Endothelial cell of umbilical vein (primary cell): ENCODE data around the gene NLN. TPM values are rescaled to one million over a fixed set of nuclear protein-coding genes. Genes with fewer than 3 reads are reported as not detected.

Source experiments
- BruUV-seq: library from RNA; stranded (reverse); fragments of 400-500 nt; replicated peaks from 2 replicates; lab custom pipeline; 2021; lab: Mats Ljungman, UMichigan
- CTCF ChIA-PET: fragments of 300-600, 350-600 bp; sonication (Branson Sonifier 250); formaldehyde crosslinking; loops from one replicate; lab custom pipeline; 2021; ENCODE audit warnings: antibody characterized with exemption, inconsistent platforms; lab: Charles Lee
- POLR2A ChIA-PET: fragments of 300-600, 350-600 bp; sonication (Branson Sonifier 250); formaldehyde crosslinking; loops from one replicate; lab custom pipeline; 2021; ENCODE audit warnings: antibody characterized with exemption, inconsistent platforms; lab: Charles Lee
- DNase-seq: peaks from one replicate; pipeline ENCODE4 v3.0.0-alpha.2; 2011; ENCODE audit warnings: low read depth, low spot score
- FAIRE-seq: peaks from 2 replicates; lab custom pipeline; 2011; peaks lifted over from hg19 to GRCh38; lab: Jason Lieb, UNC
- H2AFZ ChIP-seq: 2 replicates; pipeline ENCODE4 v1.6.0; 2012; ENCODE audit warnings: low read depth, low read length, control low read depth, inconsistent platforms
- H3K27ac ChIP-seq: 2 replicates; pipeline ENCODE4 v1.5.1; 2011; ENCODE audit warnings: low read depth, mild to moderate bottlenecking, control low read depth, low read length, moderate library complexity; ENCODE audit not compliant: insufficient read depth
- H3K27me3 ChIP-seq, 2 experiments: 2 replicates each; pipeline versions ENCODE4 v1.6.0 to v1.6.1; 2011; ENCODE audit warnings: low read length in 2 of 2, mixed read lengths in 1 of 2; ENCODE audit not compliant: control insufficient read depth in 2 of 2, insufficient read depth in 2 of 2
- H3K36me3 ChIP-seq, 2 experiments: 2 replicates in 1 of 2; 3 replicates in 1 of 2; pipeline ENCODE4 v1.5.1; 2011; ENCODE audit warnings: low read length in 2 of 2, mild to moderate bottlenecking in 1 of 2, moderate library complexity in 1 of 2; ENCODE audit not compliant: control insufficient read depth in 2 of 2, insufficient read depth in 2 of 2; ENCODE audit errors: extremely low read depth in 1 of 2
- H3K4me1 ChIP-seq: 3 replicates; pipeline ENCODE4 v1.5.1; 2011; ENCODE audit warnings: mild to moderate bottlenecking, low read length; ENCODE audit not compliant: control insufficient read depth, insufficient read depth; ENCODE audit errors: extremely low read depth
- H3K4me2 ChIP-seq: 2 replicates; pipeline ENCODE4 v1.6.1; 2011; ENCODE audit warnings: low read length, control low read depth, mixed read lengths; ENCODE audit not compliant: insufficient read depth
- H3K4me3 ChIP-seq, 3 experiments: fragments of 200-600 bp in 1 of 3; sonication (generic), shearing (Covaris generic) in 1 of 3; replicated peaks in 1 of 3; 2 replicates each; pipeline ENCODE4 v1.5.1; 2011 to 2016; ENCODE audit warnings: control low read depth in 3 of 3, low read length in 3 of 3, mild to moderate bottlenecking in 2 of 3, inconsistent platforms in 1 of 3, low read depth in 1 of 3, moderate library complexity in 1 of 3; ENCODE audit not compliant: insufficient read depth in 1 of 3
- H3K79me2 ChIP-seq: 2 replicates; pipeline ENCODE4 v1.6.0; 2012; ENCODE audit warnings: low read length, inconsistent platforms; ENCODE audit not compliant: control insufficient read depth, insufficient read depth
- H3K9ac ChIP-seq: replicated peaks from 2 replicates; pipeline ENCODE3; 2011; ENCODE audit warnings: low read length, control low read depth; ENCODE audit not compliant: insufficient read depth; ENCODE audit errors: extremely low read depth
- H3K9me1 ChIP-seq: replicated peaks from 3 replicates; pipeline ENCODE4 v1.6.0; 2011; ENCODE audit warnings: mild to moderate bottlenecking, low read length; ENCODE audit not compliant: control insufficient read depth, insufficient read depth; ENCODE audit errors: extremely low read depth
- H3K9me3 ChIP-seq: replicated peaks from 2 replicates; pipeline ENCODE4 v1.5.1; 2012; ENCODE audit warnings: low read length, inconsistent platforms; ENCODE audit not compliant: control insufficient read depth, insufficient read depth
- H4K20me1 ChIP-seq: replicated peaks from 2 replicates; pipeline ENCODE3; 2011; ENCODE audit warnings: mild to moderate bottlenecking, low read length; ENCODE audit not compliant: control insufficient read depth, insufficient read depth; ENCODE audit errors: extremely low read depth
- EZH2 ChIP-seq: IDR thresholded peaks from 2 replicates; pipeline ENCODE4 v1.6.1; 2012; ENCODE audit warnings: borderline replicate concordance, low read depth, mild to moderate bottlenecking, moderate library complexity, low read length, inconsistent platforms; ENCODE audit not compliant: severe bottlenecking
- FOS ChIP-seq: IDR thresholded peaks from 2 replicates; pipeline ENCODE4 v1.6.1; 2011; ENCODE audit warnings: mild to moderate bottlenecking, low read length, moderate library complexity, borderline replicate concordance; ENCODE audit not compliant: insufficient read depth
- GATA2 ChIP-seq: IDR thresholded peaks from 2 replicates; pipeline ENCODE4 v1.7.0; 2011; ENCODE audit warnings: low read depth, mild to moderate bottlenecking, moderate library complexity, mixed read lengths, low read length; ENCODE audit not compliant: insufficient read length, insufficient read depth
- JUN ChIP-seq: IDR thresholded peaks from 2 replicates; pipeline ENCODE4 v1.6.1; 2011; ENCODE audit warnings: borderline replicate concordance, low read depth; ENCODE audit not compliant: insufficient read length, insufficient read depth
- MYC ChIP-seq: IDR thresholded peaks from one replicate; pipeline ENCODE4 v1.6.1; 2011; ENCODE audit warnings: mild to moderate bottlenecking, low read depth, low read length
- POLR2A ChIP-seq: IDR thresholded peaks from 2 replicates; pipeline ENCODE4 v1.6.1; 2012; ENCODE audit warnings: low read depth, mild to moderate bottlenecking, control low read depth, low read length
- POLR2AphosphoS5 ChIP-seq: IDR thresholded peaks from 2 replicates; pipeline ENCODE4 v1.6.1; 2012; ENCODE audit warnings: low read depth, mild to moderate bottlenecking, control low read depth, low read length, moderate library complexity; ENCODE audit not compliant: insufficient read depth
- dilution Hi-C: fragments of 300-500 bp; cut with MboI; formaldehyde crosslinking; loops from one replicate; pipeline ENCODE4 v1.15.0; 2019; ENCODE audit warnings: low sequenced_read_pairs; ENCODE audit not compliant: extremely low pct_ligation_motif_present
- intact Hi-C: fragments of 100-400 bp; cut with micrococcal nuclease; formaldehyde crosslinking; loops from one replicate; pipeline ENCODE4 v1.10.0; 2022
- polyA plus RNA-seq, 4 experiments: library from polyadenylated mRNA; depleted of rRNA in 3 of 4; stranded (reverse) in 3 of 4; unstranded in 1 of 4; fragments of >200 nt; gene quantifications; 2 replicates each; pipeline versions ENCODE4 v1.2.1 to v1.2.3, GENCODE V29; 2011 to 2012; ENCODE audit warnings: missing spikeins in 1 of 4
- total RNA-seq: library from RNA; stranded (reverse); gene quantifications from 2 replicates; pipeline ENCODE4 v1.2.3, GENCODE V29; 2021
- TF ChIP-seq, protein P1 (sequence below), 2 donors: IDR thresholded peaks; 1 replicate in 1 of 2; 2 replicates in 1 of 2; pipeline ENCODE4 v1.5.1; 2011; ENCODE audit warnings: low read length in 2 of 2, mild to moderate bottlenecking in 2 of 2, moderate library complexity in 2 of 2, control low read depth in 1 of 2, inconsistent platforms in 1 of 2, low read depth in 1 of 2; ENCODE audit not compliant: insufficient read depth in 1 of 2; ENCODE audit errors: extremely low read depth in 1 of 2

Gene NLN
- total and polyA plus RNA-seq, 2 donors (not counting 3 experiments of a cell fraction or from before 2014, with no cell fraction given) = 14.2 to 63.3 TPM

- dilution Hi-C loops = no loop called here
- no peak overlapping the region for H3K4me2 ChIP-seq
- no TSS peak for BruUV-seq
- intact Hi-C loops = no loop called here
- no peak for FAIRE-seq
- H2AFZ ChIP-seq = no peak overlapping the region
- H3K9me3 ChIP-seq = no peaks in the 10 kb centered on the region
- no peaks in the 10 kb centered on the region for H3K4me1 ChIP-seq
- TF ChIP-seq FOS (no peak), GATA2 (no peak), EZH2 (no peak), MYC (no peak), JUN (no peak), POLR2A (no peak)
- TF ChIP-seq, protein P1, sequence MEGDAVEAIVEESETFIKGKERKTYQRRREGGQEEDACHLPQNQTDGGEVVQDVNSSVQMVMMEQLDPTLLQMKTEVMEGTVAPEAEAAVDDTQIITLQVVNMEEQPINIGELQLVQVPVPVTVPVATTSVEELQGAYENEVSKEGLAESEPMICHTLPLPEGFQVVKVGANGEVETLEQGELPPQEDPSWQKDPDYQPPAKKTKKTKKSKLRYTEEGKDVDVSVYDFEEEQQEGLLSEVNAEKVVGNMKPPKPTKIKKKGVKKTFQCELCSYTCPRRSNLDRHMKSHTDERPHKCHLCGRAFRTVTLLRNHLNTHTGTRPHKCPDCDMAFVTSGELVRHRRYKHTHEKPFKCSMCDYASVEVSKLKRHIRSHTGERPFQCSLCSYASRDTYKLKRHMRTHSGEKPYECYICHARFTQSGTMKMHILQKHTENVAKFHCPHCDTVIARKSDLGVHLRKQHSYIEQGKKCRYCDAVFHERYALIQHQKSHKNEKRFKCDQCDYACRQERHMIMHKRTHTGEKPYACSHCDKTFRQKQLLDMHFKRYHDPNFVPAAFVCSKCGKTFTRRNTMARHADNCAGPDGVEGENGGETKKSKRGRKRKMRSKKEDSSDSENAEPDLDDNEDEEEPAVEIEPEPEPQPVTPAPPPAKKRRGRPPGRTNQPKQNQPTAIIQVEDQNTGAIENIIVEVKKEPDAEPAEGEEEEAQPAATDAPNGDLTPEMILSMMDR (IDR thresholded peaks at IDR 0.05; ENCODE audit: extremely low read depth in 1 of 2, insufficient read depth in 1 of 2, low read depth in 1 of 2, low read length in 2 of 2) = no peak
- H3K9me1 ChIP-seq = no peaks in the 10 kb centered on the region
- H3K27ac ChIP-seq = no peak overlapping the region
- H3K27me3 ChIP-seq = no peaks in the 10 kb centered on the region
- no peak for DNase-seq
- no peaks in the 10 kb centered on the region for H3K79me2 ChIP-seq
- ChIA-PET CTCF (no interaction called here), POLR2A (no interaction called here)
- H3K36me3 ChIP-seq = no peaks in the 10 kb centered on the region
- H4K20me1 ChIP-seq = no peaks in the 10 kb centered on the region
- no peak overlapping the region for H3K9ac ChIP-seq
- H3K4me3 ChIP-seq = no peak overlapping the region
Measured at GRCh38 chr5:65833780-65834179, 111.8 kb downstream of the NLN start.

GRCh38 chr5:65834306-65834705 is 112.3 kb downstream of the NLN start:
- no TSS peak for BruUV-seq
- DNase-seq (no peak), FAIRE-seq (no peak)
- dilution Hi-C loops = no loop called here
- ChIA-PET POLR2A (no interaction called here), CTCF (no interaction called here)
- H3K27ac ChIP-seq = no peak overlapping the region
- H3K9ac ChIP-seq = no peak overlapping the region
- H3K27me3 ChIP-seq = no peaks in the 10 kb centered on the region
- no peak overlapping the region for H2AFZ ChIP-seq
- no peaks in the 10 kb centered on the region for H3K9me3 ChIP-seq
- no peak overlapping the region for H3K4me3 ChIP-seq
- no peaks in the 10 kb centered on the region for H3K4me1 ChIP-seq
- no peaks in the 10 kb centered on the region for H3K79me2 ChIP-seq
- intact Hi-C loops = no loop called here
- no peaks in the 10 kb centered on the region for H4K20me1 ChIP-seq
- no peak for TF ChIP-seq FOS
- TF ChIP-seq POLR2AphosphoS5 = no peak
- TF ChIP-seq POLR2A = no peak
- TF ChIP-seq, protein P1 (IDR thresholded peaks at IDR 0.05; ENCODE audit: extremely low read depth in 1 of 2, insufficient read depth in 1 of 2, low read depth in 1 of 2, low read length in 2 of 2) = no peak
- no peak for TF ChIP-seq JUN
- TF ChIP-seq MYC = no peak
- TF ChIP-seq EZH2 = no peak
- no peak for TF ChIP-seq GATA2
- H3K4me2 ChIP-seq = no peak overlapping the region
- H3K9me1 ChIP-seq = no peaks in the 10 kb centered on the region
- no peaks in the 10 kb centered on the region for H3K36me3 ChIP-seq
